PC-9 (cell line): ENCODE data around the gene ERBB4.

Experiments
- CTCF ChIP-seq: fragments of 200-600 bp; sonication (generic); conservative IDR thresholded peaks from 2 replicates; pipeline ENCODE4 v1.6.1; 2017; ENCODE audit warnings: mixed run types, antibody characterized with exemption, mild to moderate bottlenecking, moderate library complexity
- EZH2 ChIP-seq: fragments of 200-600 bp; sonication (generic); IDR thresholded peaks from 2 replicates; pipeline ENCODE4 v1.8.0; 2017; ENCODE audit warnings: antibody characterized with exemption, low read depth

GRCh38 chr2:211469664-211470059, 1068.9 kb downstream of the ERBB4 start:
- TF ChIP-seq CTCF (no peak), EZH2 (no peak)
